Tibial artery (tissue), 4 donors: ENCODE results near the gene GINS3.

ENCODE experiments used
- DNase-seq, 2 donors: peaks; one replicate each; pipeline ENCODE4 v3.0.0-alpha.2; 2019
- H3K27ac ChIP-seq, 2 donors: fragments of 200-600 bp; sonication (generic) in 1 of 2; 1 replicate in 1 of 2; 2 replicates in 1 of 2; pipeline ENCODE4 v1.5.1; 2018 to 2019; ENCODE audit warnings: mild to moderate bottlenecking in 1 of 2
- H3K27me3 ChIP-seq, 2 donors: fragments of 200-600 bp; sonication (generic) in 1 of 2; one replicate each; pipeline versions ENCODE4 v1.5.1 to v1.6.0; 2016 to 2019
- H3K36me3 ChIP-seq, 3 donors: fragments of 200-600 bp; sonication (generic) in 2 of 3; one replicate each; pipeline ENCODE4 v1.5.1; 2016 to 2019; ENCODE audit warnings: mild to moderate bottlenecking in 2 of 3
- H3K4me1 ChIP-seq, 4 donors: fragments of 200-600 bp; sonication (generic) in 2 of 4; 1 replicate in 3 of 4; 2 replicates in 1 of 4; pipeline ENCODE4 v1.5.1; 2016 to 2019
- H3K4me3 ChIP-seq, 2 donors: fragments of 200-600 bp; sonication (generic) in 1 of 2; 1 replicate in 1 of 2; 2 replicates in 1 of 2; pipeline ENCODE4 v1.5.1; 2018 to 2019; ENCODE audit warnings: mild to moderate bottlenecking in 2 of 2
- H3K9me3 ChIP-seq, 3 donors: fragments of 200-600 bp; sonication (generic) in 1 of 3; one replicate each; pipeline ENCODE4 v1.5.1; 2016 to 2019
- intact Hi-C: fragments of 100-400 bp; cut with DNase I; formaldehyde crosslinking; loops from one replicate; pipeline ENCODE4 v1.15.0; 2023; ENCODE audit warnings: low total_unique reads
- TF ChIP-seq, protein P1 (sequence below), 2 experiments: fragments of 200-600 bp in 1 of 2; fragments of 450-650 bp in 1 of 2; IDR thresholded peaks; one replicate each; pipeline ENCODE4 v1.5.1; 2017 to 2019; ENCODE audit warnings: antibody characterized with exemption in 2 of 2, mild to moderate bottlenecking in 1 of 2, moderate library complexity in 1 of 2

The GINS3 gene

DNA sequence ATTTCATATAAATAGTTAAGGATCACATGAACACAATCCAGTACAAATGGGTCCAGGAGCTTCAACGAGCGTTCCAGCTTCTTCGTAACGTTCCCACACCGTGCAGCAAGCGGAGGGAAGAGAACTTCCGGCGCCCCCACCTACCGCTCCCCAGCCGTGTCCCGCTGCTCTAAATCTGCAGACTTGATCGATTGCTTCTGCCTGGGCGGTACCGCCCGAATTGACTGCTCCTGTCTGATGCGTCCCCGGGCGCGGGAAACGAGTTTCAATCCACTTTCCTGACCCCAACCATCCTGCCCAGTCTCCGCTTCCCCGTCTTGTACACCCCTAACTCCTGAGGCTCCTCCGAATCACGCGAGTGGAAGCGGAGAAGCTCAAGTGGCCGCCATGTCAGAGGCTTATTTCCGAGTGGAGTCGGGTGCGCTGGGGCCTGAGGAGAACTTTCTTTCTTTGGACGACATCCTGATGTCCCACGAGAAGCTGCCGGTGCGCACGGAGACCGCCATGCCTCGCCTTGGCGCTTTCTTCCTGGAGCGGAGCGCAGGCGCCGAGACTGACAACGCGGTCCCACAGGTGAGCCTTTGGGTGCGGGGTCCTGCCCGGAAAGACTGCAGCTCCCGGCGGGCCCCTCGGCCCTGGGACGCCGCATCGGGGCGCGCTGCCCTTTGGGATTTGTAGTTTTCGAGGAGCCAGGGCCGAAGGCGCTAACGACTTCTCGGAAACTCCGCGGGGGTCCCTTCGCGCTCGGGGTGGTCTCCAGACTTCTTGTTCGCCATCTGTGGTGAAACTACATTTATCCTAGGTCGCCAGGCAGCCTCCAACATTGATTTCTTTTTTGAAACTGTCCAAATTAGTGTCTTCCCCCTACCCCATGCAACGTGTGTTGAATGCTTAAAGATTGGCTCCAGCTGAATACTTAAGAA, at the start of gene GINS3:
Gene GINS3 (plus strand): TSS at position 257 of the 923 bp plus-strand sequence. CDS start 131 bp downstream, at position 388.
- intact Hi-C loops, result no loop called here

DNA sequence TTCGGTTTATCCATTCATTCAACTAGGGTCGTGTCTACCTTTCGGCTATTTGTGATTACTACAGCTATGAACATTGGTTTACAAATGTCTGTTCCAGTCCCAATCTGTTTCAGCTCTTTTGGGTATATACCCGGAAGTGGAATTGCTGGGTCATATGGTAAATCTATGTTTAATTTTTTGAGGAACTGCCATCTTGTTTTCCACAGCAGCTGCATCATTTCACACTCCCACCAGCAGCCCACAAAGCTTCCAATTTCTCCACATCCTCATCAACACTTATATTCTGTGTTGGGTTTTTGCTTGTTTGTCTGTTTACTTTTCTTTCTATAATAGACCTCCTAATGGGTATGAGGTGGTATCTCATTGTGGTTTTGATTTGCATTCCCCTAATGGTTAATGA, 48.7 kb upstream of the GINS3 start:
- no peak overlapping the region for H3K4me3 ChIP-seq
- intact Hi-C loops, result no loop called here
- TF ChIP-seq, protein P1, sequence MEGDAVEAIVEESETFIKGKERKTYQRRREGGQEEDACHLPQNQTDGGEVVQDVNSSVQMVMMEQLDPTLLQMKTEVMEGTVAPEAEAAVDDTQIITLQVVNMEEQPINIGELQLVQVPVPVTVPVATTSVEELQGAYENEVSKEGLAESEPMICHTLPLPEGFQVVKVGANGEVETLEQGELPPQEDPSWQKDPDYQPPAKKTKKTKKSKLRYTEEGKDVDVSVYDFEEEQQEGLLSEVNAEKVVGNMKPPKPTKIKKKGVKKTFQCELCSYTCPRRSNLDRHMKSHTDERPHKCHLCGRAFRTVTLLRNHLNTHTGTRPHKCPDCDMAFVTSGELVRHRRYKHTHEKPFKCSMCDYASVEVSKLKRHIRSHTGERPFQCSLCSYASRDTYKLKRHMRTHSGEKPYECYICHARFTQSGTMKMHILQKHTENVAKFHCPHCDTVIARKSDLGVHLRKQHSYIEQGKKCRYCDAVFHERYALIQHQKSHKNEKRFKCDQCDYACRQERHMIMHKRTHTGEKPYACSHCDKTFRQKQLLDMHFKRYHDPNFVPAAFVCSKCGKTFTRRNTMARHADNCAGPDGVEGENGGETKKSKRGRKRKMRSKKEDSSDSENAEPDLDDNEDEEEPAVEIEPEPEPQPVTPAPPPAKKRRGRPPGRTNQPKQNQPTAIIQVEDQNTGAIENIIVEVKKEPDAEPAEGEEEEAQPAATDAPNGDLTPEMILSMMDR (IDR thresholded peaks at IDR 0.05), result no peak
- H3K27me3 ChIP-seq, result no peaks in the 10 kb centered on the region
- DNase-seq, result no peak
- no peak overlapping the region for H3K27ac ChIP-seq
- H3K4me1 ChIP-seq, result peaks cover 0 to 6% (median 0%) of the 10 kb centered on the region in 4 donors
- no peaks in the 10 kb centered on the region for H3K9me3 ChIP-seq
- H3K36me3 ChIP-seq, result no peaks in the 10 kb centered on the region

More for the DNA sequence above, at the start of gene GINS3:
- Histone ChIP-seq H3K9me3 (no peaks in the 10 kb centered on the region), H3K27me3 (no peaks in the 10 kb centered on the region), H3K36me3 (no peaks in the 10 kb centered on the region), H3K4me3 (peak within 1 kb of the TSS; percentile 79 to 81), H3K4me1 (peaks cover 0 to 6% (median 3%) of the 10 kb centered on the region in 4 donors), H3K27ac (peak within 1 kb of the TSS; percentile 61 to 76)
- TF ChIP-seq, protein P1 (IDR thresholded peaks at IDR 0.05), result no peak
- DNase-seq, result peak; percentile 84 to 91

GRCh38 chr16:58345574-58346354, 46.5 kb upstream of the GINS3 start:
- DNase-seq, result no peak
- no peak overlapping the region for H3K27ac ChIP-seq
- no peaks in the 10 kb centered on the region for H3K9me3 ChIP-seq
- peaks cover 0 to 4% of the 10 kb centered on the region in 2 donors for H3K27me3 ChIP-seq
- H3K36me3 ChIP-seq, result no peaks in the 10 kb centered on the region
- H3K4me1 ChIP-seq, result no peaks in the 10 kb centered on the region
- intact Hi-C loops, result no loop called here
- TF ChIP-seq, protein P1 (IDR thresholded peaks at IDR 0.05), result no peak
- no peak overlapping the region for H3K4me3 ChIP-seq

GRCh38 chr16:58346831-58347371, 45.4 kb upstream of the GINS3 start:
- TF ChIP-seq, protein P1 (IDR thresholded peaks at IDR 0.05), result no peak
- Histone ChIP-seq H3K27me3 (peaks cover 0 to 4% of the 10 kb centered on the region in 2 donors), H3K4me1 (no peaks in the 10 kb centered on the region), H3K4me3 (no peak overlapping the region), H3K27ac (no peak overlapping the region), H3K9me3 (peaks cover 0 to 1% (median 0%) of the 10 kb centered on the region in 3 donors), H3K36me3 (no peaks in the 10 kb centered on the region)
- intact Hi-C loops, result no loop called here
- no peak for DNase-seq

GRCh38 chr16:58348986-58349385, 43.3 kb upstream of the GINS3 start:
- H3K4me3 ChIP-seq, result no peak overlapping the region
- H3K4me1 ChIP-seq, result no peaks in the 10 kb centered on the region
- no peak for DNase-seq
- TF ChIP-seq, protein P1 (IDR thresholded peaks at IDR 0.05), result no peak
- H3K36me3 ChIP-seq, result no peaks in the 10 kb centered on the region
- peaks cover 0 to 4% of the 10 kb centered on the region in 2 donors for H3K27me3 ChIP-seq
- intact Hi-C loops, result no loop called here
- no peak overlapping the region for H3K27ac ChIP-seq
- H3K9me3 ChIP-seq, result peaks cover 0 to 5% (median 0%) of the 10 kb centered on the region in 3 donors
